ENCODE data around the gene RBMY1J. TPM values are rescaled to one million over a fixed set of nuclear protein-coding genes. Genes with fewer than 3 reads are reported as not detected.
"Not testable (repeated sequence)": the region's sequence is repeated elsewhere in the genome, so short reads cannot be mapped to it uniquely, and the experiment has no call there.

The RBMY1J gene
- total RNA-seq (2014; rRNA removed; shearing (Covaris generic)) = not detected in 2 replicates
- not detected in 2 replicates for polyA plus RNA-seq (2015; cell fraction: cytosol; rRNA removed)
- not detected in 2 replicates for polyA plus RNA-seq (2015; cell fraction: nucleus; rRNA removed)

DNA sequence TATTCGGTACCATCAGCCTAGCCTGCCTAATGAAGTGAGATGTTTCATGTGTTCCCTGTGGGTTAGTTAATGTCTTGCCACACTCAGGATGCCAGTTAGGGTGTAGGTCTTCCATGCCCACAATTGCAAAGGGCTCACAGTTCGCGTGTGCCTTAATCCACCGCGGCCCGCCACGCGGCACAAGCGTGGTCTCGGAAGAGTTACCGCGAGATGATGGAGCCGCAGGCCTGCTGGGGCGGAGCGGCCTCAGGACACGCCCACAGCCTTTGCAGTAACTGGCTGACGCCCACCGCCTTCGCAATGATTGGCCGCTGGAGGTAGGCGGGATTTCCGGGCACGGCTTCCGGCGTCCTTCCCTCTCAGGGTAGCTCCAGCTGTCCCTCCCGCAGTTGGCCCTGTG, at the start of gene RBMY1J:
RBMY1J (plus strand) TSS at position 301 of the 400 bp plus-strand sequence. CDS start 2,038 bp downstream, outside the sequence.
- DNase-seq (ENCODE audit: low read depth, low spot score); in situ Hi-C loops (cut with HindIII; ENCODE audit: low pct_unique_long_range_greater_than_20kb, low sequenced_read_pairs): not testable (repeated sequence)

- in situ Hi-C loops (cut with HindIII; ENCODE audit: low pct_unique_long_range_greater_than_20kb, low sequenced_read_pairs) = no loop called here
- DNase-seq (ENCODE audit: low read depth, low spot score) = no peak
These were observed 35.8 kb upstream of the RBMY1J start for GRCh38 chrY:22367416-22367815.

GRCh38 chrY:22370623-22371022, 32.6 kb upstream of the RBMY1J start:
- in situ Hi-C loops (cut with HindIII; ENCODE audit: low pct_unique_long_range_greater_than_20kb, low sequenced_read_pairs) = no loop called here
- DNase-seq (ENCODE audit: low read depth, low spot score) = no peak

DNA sequence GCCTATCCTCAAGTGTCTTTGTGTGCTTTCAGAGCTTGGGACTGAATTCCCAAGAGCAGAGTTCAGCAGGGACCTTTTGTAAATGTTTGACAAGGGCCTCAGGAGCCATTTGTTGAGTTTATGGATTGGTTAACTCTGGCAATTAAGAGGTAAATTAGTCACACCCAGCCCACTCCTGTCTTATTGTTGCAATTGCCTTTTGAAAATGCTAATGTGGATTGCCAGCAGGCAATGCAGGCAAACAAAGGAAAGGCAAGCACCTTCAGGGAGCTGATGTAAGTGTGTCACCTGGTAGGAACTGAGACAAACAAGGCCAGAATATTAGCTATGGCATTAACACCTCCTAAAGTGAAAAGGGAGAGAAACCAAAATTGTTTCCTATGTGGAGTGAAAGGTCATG, 29.7 kb upstream of the RBMY1J start:
- no peak for DNase-seq (ENCODE audit: low read depth, low spot score)
- in situ Hi-C loops (cut with HindIII; ENCODE audit: low pct_unique_long_range_greater_than_20kb, low sequenced_read_pairs) = no loop called here

DNA sequence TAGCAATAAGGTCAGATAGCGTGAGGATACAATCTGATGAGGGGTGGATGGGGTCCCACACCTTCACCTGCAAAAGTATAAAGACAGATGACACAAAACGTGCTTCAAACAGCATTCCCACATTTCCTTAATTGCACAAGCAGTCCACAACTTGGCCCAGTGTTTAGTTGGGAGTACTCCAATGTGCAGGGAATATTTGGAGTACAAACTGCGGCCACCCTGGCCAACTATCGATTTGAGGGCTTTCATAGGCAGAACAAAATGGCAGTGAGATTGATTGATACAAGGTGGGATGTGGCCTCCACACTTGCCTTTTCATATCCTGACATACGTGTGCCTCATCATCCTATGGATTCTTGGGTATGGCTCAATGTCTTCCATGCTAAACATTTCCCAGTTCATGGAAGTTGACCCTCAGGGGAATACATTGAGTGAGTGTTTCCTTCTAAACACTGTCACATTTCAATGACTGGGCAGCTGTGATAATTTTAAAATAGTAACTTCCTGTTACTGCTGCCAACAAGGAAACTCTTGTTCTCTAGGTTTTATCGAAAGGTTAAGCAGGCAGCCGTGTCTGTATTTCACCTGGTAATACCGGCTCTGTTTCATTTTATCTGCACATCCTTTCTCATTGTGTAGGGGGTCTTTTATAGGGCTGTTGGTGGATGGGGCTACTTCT, 41.6 kb downstream of the RBMY1J start:
- DNase-seq (ENCODE audit: low read depth, low spot score); in situ Hi-C loops (cut with HindIII; ENCODE audit: low pct_unique_long_range_greater_than_20kb, low sequenced_read_pairs): not testable (repeated sequence)

GRCh38 chrY:22455522-22455921, 52.3 kb downstream of the RBMY1J start:
- DNase-seq (ENCODE audit: low read depth, low spot score); in situ Hi-C loops (cut with HindIII; ENCODE audit: low pct_unique_long_range_greater_than_20kb, low sequenced_read_pairs): not testable (repeated sequence)

DNA sequence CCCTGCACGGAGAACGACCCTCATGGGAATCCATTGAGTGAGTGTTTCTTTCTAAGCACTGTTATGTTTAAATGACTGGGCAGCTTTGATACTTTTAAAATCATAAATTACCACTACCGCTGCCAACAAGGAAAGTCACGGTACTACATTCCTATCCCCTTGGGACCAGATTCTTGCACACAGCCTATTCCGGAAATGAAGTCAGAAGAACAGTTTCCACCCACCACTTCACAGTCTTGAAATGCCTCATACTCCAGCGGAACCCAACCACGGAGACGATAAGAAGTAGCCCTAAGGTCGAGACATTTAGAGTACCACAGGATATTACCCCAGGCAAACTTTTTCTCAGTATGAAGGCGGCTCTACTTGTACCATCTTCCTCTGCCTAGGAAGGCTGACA, 58.8 kb downstream of the RBMY1J start:
- in situ Hi-C loops (cut with HindIII; ENCODE audit: low pct_unique_long_range_greater_than_20kb, low sequenced_read_pairs); DNase-seq (ENCODE audit: low read depth, low spot score): not testable (repeated sequence)

Other genes with a start within 250 kb of the RBMY1J start
- not detected in 2 replicates for gene RBMY1F, start 220.5 kb upstream of the RBMY1J start, total RNA-seq (2014; rRNA removed; shearing (Covaris generic))